Measurements from ENCODE around the gene OLIG2. TPM values are rescaled to one million over a fixed set of nuclear protein-coding genes. Genes with fewer than 3 reads are reported as not detected.

Gene OLIG2
- total RNA-seq, 2 experiments from 2014 or later = not detected

GRCh38 chr21:33039536-33039935 is 13.8 kb downstream of the OLIG2 start:
- CTCF ChIA-PET = no interaction called here
- Mint-ChIP-seq H3K27me3 (peaks cover 18% of the 10 kb centered on the region), H3K9me3 (no peaks in the 10 kb centered on the region), H3K4me1 (ENCODE audit: low read depth) (peaks cover 9% of the 10 kb centered on the region), H3K4me3 (no peak overlapping the region), H3K36me3 (no peaks in the 10 kb centered on the region), H3K27ac (no peak overlapping the region)
- no peak for DNase-seq
- POLR2A ChIA-PET = no interaction called here
- intact Hi-C loops (cut with micrococcal nuclease) = no loop called here

DNA sequence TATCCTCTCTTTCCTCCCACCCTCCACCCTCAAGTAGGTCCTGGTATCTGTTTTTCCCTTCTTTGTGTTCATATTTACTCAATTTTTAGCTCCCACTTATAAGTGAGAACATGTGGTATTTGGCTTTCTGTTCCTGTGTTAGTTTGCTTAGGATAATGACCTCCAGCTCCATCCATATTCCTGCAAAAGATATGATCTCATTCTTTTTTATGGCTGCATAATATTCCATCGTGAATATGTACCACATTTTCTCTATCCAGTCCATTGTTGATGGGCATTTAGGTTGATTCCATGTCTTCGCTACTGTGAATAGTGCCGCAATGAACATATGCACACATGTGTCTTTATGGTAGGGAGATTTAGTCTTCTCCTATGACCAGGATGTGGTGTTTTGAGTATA is 14.5 kb downstream of the OLIG2 start:
- no peaks in the 10 kb centered on the region for H3K9me3 Mint-ChIP-seq
- ChIA-PET POLR2A (no interaction called here), CTCF (no interaction called here)
- intact Hi-C loops (cut with micrococcal nuclease) = no loop called here
- peaks cover 9% of the 10 kb centered on the region for H3K4me1 Mint-ChIP-seq (ENCODE audit: low read depth)
- H3K27ac Mint-ChIP-seq = no peak overlapping the region
- DNase-seq = no peak
- no peak overlapping the region for H3K4me3 Mint-ChIP-seq
- H3K27me3 Mint-ChIP-seq = peaks cover 20% of the 10 kb centered on the region
- no peaks in the 10 kb centered on the region for H3K36me3 Mint-ChIP-seq

DNA sequence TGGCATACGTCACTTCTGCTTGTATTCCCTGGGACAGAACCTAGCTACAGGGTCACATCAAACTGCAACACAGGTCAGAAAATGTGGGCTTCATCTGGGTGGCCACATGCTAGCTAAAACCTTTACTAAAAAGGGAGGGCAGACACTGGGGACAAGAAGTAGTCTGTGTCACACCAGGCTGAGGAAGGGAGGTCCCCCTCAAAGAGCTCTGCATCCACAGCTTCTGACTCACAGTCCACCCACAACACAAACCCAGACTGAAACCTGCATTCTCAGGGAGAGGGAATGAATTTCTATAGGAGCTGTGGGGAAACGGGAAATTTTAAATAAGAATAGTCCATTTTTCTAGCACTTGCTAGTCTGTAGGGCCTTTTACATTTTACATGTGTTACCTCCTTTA is 16.2 kb downstream of the OLIG2 start:
- intact Hi-C loops (cut with micrococcal nuclease) = no loop called here
- POLR2A ChIA-PET = no interaction called here
- no peak for DNase-seq
- CTCF ChIA-PET = no interaction called here
- no peak overlapping the region for H3K27ac Mint-ChIP-seq
- no peaks in the 10 kb centered on the region for H3K36me3 Mint-ChIP-seq
- no peak overlapping the region for H3K4me3 Mint-ChIP-seq
- peaks cover 29% of the 10 kb centered on the region for H3K27me3 Mint-ChIP-seq
- H3K9me3 Mint-ChIP-seq = no peaks in the 10 kb centered on the region
- peaks cover 2% of the 10 kb centered on the region for H3K4me1 Mint-ChIP-seq (ENCODE audit: low read depth)

DNA sequence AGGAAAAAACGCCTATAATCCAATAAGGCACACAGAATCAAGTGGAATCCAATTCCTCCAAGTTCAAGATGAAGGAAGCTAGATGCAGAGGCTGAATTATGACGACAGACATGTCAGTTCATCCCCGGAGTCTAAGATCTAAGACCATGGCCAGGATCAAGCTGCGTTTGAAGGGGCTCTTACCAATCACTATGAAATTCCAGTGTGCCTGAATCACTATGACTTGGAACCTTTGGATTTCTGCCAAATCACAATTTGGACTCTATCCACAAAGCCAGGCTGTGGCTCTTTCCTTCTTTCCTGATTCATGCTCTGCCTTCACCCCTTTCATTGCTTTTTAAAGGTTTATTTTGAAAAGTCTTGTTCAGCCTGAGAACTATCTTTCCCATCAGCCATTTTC is 17.1 kb downstream of the OLIG2 start:
- CTCF ChIA-PET = no interaction called here
- H3K27me3 Mint-ChIP-seq = peaks cover 35% of the 10 kb centered on the region

DNA sequence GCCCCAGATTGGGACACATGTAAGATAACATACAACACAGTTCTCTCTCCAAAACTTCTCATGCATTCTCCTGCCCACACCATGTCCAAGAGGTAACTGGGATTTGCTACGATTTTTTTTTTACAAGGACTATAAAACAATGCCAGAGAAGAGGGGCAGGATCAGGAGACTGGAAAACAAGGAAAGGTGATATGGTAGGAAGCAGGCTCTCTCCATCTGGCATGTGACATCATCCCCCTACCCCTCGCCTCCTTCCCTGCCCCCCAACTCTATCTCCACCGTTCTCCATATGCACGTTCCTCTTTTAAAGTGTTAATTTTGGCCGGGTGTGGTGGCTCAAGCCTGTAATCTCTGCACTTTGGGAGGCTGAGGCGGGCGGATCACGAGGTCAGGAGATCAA is 20.7 kb downstream of the OLIG2 start:
- Mint-ChIP-seq H3K4me3 (no peak overlapping the region), H3K27ac (no peak overlapping the region), H3K27me3 (peaks cover 34% of the 10 kb centered on the region), H3K4me1 (ENCODE audit: low read depth) (no peaks in the 10 kb centered on the region), H3K9me3 (no peaks in the 10 kb centered on the region), H3K36me3 (no peaks in the 10 kb centered on the region)
- CTCF ChIA-PET = no interaction called here
- POLR2A ChIA-PET = no interaction called here
- intact Hi-C loops (cut with micrococcal nuclease) = no loop called here
- no peak for DNase-seq

More for the DNA sequence above, 17.1 kb downstream of the OLIG2 start:
- intact Hi-C loops (cut with micrococcal nuclease) = no loop called here
- H3K4me3 Mint-ChIP-seq = no peak overlapping the region
- POLR2A ChIA-PET = no interaction called here
- H3K4me1 Mint-ChIP-seq (ENCODE audit: low read depth) = no peaks in the 10 kb centered on the region
- no peaks in the 10 kb centered on the region for H3K9me3 Mint-ChIP-seq
- DNase-seq = no peak
- H3K27ac Mint-ChIP-seq = no peak overlapping the region
- no peaks in the 10 kb centered on the region for H3K36me3 Mint-ChIP-seq

DNA sequence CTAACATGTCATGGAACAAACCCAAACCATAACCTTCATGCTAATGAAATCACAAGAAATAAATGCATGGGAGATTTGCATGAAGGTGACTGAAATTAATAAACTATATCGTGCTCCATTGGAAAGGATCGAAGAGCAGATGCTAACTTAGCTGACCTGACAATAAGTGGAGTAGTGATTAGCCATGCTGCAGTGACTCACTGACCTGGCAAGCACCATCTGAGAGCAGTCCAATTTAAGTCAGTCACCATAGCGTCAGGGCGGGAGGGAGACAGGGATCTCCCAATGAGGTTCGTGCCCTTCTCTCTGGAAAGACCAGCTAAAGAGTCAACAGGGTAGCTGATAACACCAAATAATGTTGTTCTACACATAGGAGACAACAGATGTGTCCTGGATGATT is 21.5 kb downstream of the OLIG2 start:
- H3K4me1 Mint-ChIP-seq (ENCODE audit: low read depth) = no peaks in the 10 kb centered on the region
- H3K27ac Mint-ChIP-seq = no peak overlapping the region
- POLR2A ChIA-PET = no interaction called here
- intact Hi-C loops (cut with micrococcal nuclease) = no loop called here
- H3K4me3 Mint-ChIP-seq = no peak overlapping the region
- DNase-seq = no peak
- no peaks in the 10 kb centered on the region for H3K36me3 Mint-ChIP-seq
- peaks cover 31% of the 10 kb centered on the region for H3K27me3 Mint-ChIP-seq
- H3K9me3 Mint-ChIP-seq = no peaks in the 10 kb centered on the region
- CTCF ChIA-PET = no interaction called here

GRCh38 chr21:33051925-33052324 is 26.2 kb downstream of the OLIG2 start:
- Mint-ChIP-seq H3K4me1 (ENCODE audit: low read depth) (no peaks in the 10 kb centered on the region), H3K36me3 (no peaks in the 10 kb centered on the region), H3K9me3 (no peaks in the 10 kb centered on the region), H3K27ac (no peak overlapping the region), H3K4me3 (no peak overlapping the region), H3K27me3 (peaks cover 13% of the 10 kb centered on the region)
- ChIA-PET CTCF (no interaction called here), POLR2A (no interaction called here)
- no peak for DNase-seq
- intact Hi-C loops (cut with micrococcal nuclease) = no loop called here

GRCh38 chr21:33053951-33054350 is 28.2 kb downstream of the OLIG2 start:
- ChIA-PET POLR2A (no interaction called here), CTCF (no interaction called here)
- DNase-seq = no peak
- no peaks in the 10 kb centered on the region for H3K9me3 Mint-ChIP-seq
- H3K4me1 Mint-ChIP-seq (ENCODE audit: low read depth) = no peaks in the 10 kb centered on the region
- intact Hi-C loops (cut with micrococcal nuclease) = no loop called here
- H3K27me3 Mint-ChIP-seq = peaks cover 4% of the 10 kb centered on the region
- no peak overlapping the region for H3K4me3 Mint-ChIP-seq
- H3K27ac Mint-ChIP-seq = no peak overlapping the region
- no peaks in the 10 kb centered on the region for H3K36me3 Mint-ChIP-seq

- H3K9me3 Mint-ChIP-seq = no peaks in the 10 kb centered on the region
- H3K27me3 Mint-ChIP-seq = peaks cover 2% of the 10 kb centered on the region
- intact Hi-C loops (cut with micrococcal nuclease) = no loop called here
- no peak overlapping the region for H3K27ac Mint-ChIP-seq
- H3K4me3 Mint-ChIP-seq = no peak overlapping the region
- H3K4me1 Mint-ChIP-seq (ENCODE audit: low read depth) = no peaks in the 10 kb centered on the region
- DNase-seq = no peak
- no peaks in the 10 kb centered on the region for H3K36me3 Mint-ChIP-seq
- CTCF ChIA-PET = no interaction called here
- POLR2A ChIA-PET = no interaction called here
Measured at GRCh38 chr21:33055991-33056390, 30.3 kb downstream of the OLIG2 start.

DNA sequence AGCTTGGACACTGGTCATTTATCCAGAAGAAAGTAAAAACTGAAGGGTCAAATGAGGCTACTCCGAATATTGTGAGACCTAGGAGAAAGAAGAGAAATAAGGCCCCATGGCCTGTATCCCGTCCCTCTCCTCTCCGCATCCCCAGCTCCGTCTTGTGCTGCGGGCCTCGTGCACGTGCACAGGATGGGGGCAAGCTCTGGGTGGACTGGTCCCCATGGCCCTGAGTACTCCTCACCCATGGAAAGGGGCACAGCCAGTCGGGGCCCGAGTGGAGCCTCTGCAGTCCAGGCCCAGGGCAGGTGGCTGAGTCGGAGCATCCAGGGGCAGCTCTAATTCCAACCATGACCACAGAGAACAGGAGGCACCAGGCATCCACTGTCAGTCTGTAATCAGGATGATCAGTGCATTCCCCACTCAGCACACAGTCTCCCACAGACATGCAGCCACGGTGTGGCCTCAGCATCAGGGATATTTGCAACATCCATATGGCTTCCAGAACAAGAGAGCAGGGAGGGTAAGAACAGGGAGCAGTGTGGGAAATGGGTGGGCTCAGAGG is 31.7 kb downstream of the OLIG2 start:
- H3K27me3 Mint-ChIP-seq = peaks cover 4% of the 10 kb centered on the region
- intact Hi-C loops (cut with micrococcal nuclease) = no loop called here
- no peaks in the 10 kb centered on the region for H3K9me3 Mint-ChIP-seq
- ChIA-PET CTCF (no interaction called here), POLR2A (no interaction called here)
- H3K27ac Mint-ChIP-seq = no peak overlapping the region
- no peaks in the 10 kb centered on the region for H3K36me3 Mint-ChIP-seq
- H3K4me3 Mint-ChIP-seq = no peak overlapping the region
- DNase-seq = no peak
- H3K4me1 Mint-ChIP-seq (ENCODE audit: low read depth) = no peaks in the 10 kb centered on the region

DNA sequence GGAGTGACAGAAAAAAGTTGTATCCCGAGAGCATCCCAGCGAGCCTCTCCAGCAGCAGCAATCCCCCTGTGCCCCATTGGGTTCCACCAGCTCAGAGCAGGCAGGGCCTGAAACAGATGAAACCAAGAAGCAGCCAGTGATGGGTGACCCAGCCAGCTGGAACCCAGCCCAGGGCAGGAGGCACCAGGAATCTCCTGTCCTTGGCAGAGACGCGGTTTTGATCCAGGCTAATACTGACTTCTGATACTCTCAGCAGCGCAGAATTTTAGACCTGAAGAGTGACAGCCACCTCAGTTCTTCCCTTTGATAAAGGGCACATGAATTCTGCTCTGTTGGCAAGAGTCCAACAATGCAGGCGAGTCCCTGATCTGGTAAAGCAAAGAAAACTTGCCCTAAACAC is 32.8 kb downstream of the OLIG2 start:
- Mint-ChIP-seq H3K9me3 (no peaks in the 10 kb centered on the region), H3K4me3 (no peak overlapping the region), H3K4me1 (ENCODE audit: low read depth) (no peaks in the 10 kb centered on the region), H3K27ac (no peak overlapping the region), H3K36me3 (no peaks in the 10 kb centered on the region), H3K27me3 (peaks cover 10% of the 10 kb centered on the region)
- DNase-seq = no peak
- ChIA-PET CTCF (interaction anchor here (0.6 kb wide), 1 partner anchor 118 kb away, joined by 3 read pairs; no protein-coding TSS in a partner anchor), POLR2A (no interaction called here)
- intact Hi-C loops (cut with micrococcal nuclease) = no loop called here

- no peak for DNase-seq
- Mint-ChIP-seq H3K4me1 (ENCODE audit: low read depth) (no peaks in the 10 kb centered on the region), H3K36me3 (no peaks in the 10 kb centered on the region), H3K27ac (no peak overlapping the region), H3K4me3 (no peak overlapping the region), H3K9me3 (no peaks in the 10 kb centered on the region), H3K27me3 (peaks cover 12% of the 10 kb centered on the region)
- POLR2A ChIA-PET = no interaction called here
- intact Hi-C loops (cut with micrococcal nuclease) = no loop called here
- CTCF ChIA-PET = no interaction called here
Measured at GRCh38 chr21:33058957-33059356, 33.2 kb downstream of the OLIG2 start.

- Mint-ChIP-seq H3K36me3 (no peaks in the 10 kb centered on the region), H3K27ac (no peak overlapping the region), H3K27me3 (peaks cover 13% of the 10 kb centered on the region), H3K4me3 (no peak overlapping the region), H3K4me1 (ENCODE audit: low read depth) (no peaks in the 10 kb centered on the region), H3K9me3 (no peaks in the 10 kb centered on the region)
- POLR2A ChIA-PET = no interaction called here
- intact Hi-C loops (cut with micrococcal nuclease) = no loop called here
- CTCF ChIA-PET = no interaction called here
- DNase-seq = no peak
Measured at GRCh38 chr21:33059380-33059841, 33.7 kb downstream of the OLIG2 start.

- DNase-seq = no peak
- POLR2A ChIA-PET = no interaction called here
- Mint-ChIP-seq H3K36me3 (no peaks in the 10 kb centered on the region), H3K9me3 (no peaks in the 10 kb centered on the region), H3K27me3 (peaks cover 26% of the 10 kb centered on the region), H3K4me1 (ENCODE audit: low read depth) (no peaks in the 10 kb centered on the region), H3K27ac (no peak overlapping the region), H3K4me3 (no peak overlapping the region)
- intact Hi-C loops (cut with micrococcal nuclease) = no loop called here
- CTCF ChIA-PET = no interaction called here
Measured at GRCh38 chr21:33061233-33061632, 35.5 kb downstream of the OLIG2 start.
